Gastrocnemius medialis (tissue), 4 donors: Measurements from ENCODE around the gene TUBG2.

Source experiments
- CTCF ChIP-seq, 5 experiments: fragments of 450-650 bp in 3 of 5; fragments of 200-600 bp in 2 of 5; sonication (generic) in 2 of 5; IDR thresholded peaks in 4 of 5; conservative IDR thresholded peaks in 1 of 5; 1 replicate in 4 of 5; 2 replicates in 1 of 5; pipeline ENCODE4 v1.5.1; 2016 to 2019; ENCODE audit warnings: antibody characterized with exemption in 5 of 5, mild to moderate bottlenecking in 3 of 5, moderate library complexity in 3 of 5
- POLR2A ChIP-seq, 2 donors: fragments of 450-650 bp; IDR thresholded peaks; one replicate each; pipeline ENCODE4 v1.6.1; 2017; ENCODE audit warnings: antibody characterized with exemption in 2 of 2, mild to moderate bottlenecking in 2 of 2, moderate library complexity in 2 of 2

- TF ChIP-seq CTCF (IDR thresholded peaks at IDR 0.05 in 4 of 5, conservative IDR thresholded peaks at IDR 0.05 in 1 of 5) (no peak), POLR2A (IDR thresholded peaks at IDR 0.05) (no peak)
Observed at GRCh38 chr17:42665581-42666001, 6.5 kb downstream of the TUBG2 start.
